Left forelimb (tissue), 1 donor: Measurements from ENCODE around the gene DCANP1.

Experiments
- DNase-seq: peaks from one replicate; pipeline ENCODE4 v3.0.0-alpha.2; 2018; ENCODE audit warnings: low spot score

DCANP1 gene

GRCh38 chr5:135442431-135443160, 4.6 kb downstream of the DCANP1 start:
- DNase-seq, result peak; percentile 59

GRCh38 chr5:135441919-135442318, 5.2 kb downstream of the DCANP1 start:
- DNase-seq, result no peak

- DNase-seq, result peak; percentile 73
These were observed 5.8 kb downstream of the DCANP1 start for GRCh38 chr5:135441350-135441831.

GRCh38 chr5:135440916-135441315, 6.2 kb downstream of the DCANP1 start:
- DNase-seq, result peak; percentile 40

GRCh38 chr5:135439231-135440205, 7.6 kb downstream of the DCANP1 start:
- DNase-seq, result peak; percentile 73

GRCh38 chr5:135438636-135439221, 8.4 kb downstream of the DCANP1 start:
- peak; percentile 63 for DNase-seq

GRCh38 chr5:135437796-135438560, 9.2 kb downstream of the DCANP1 start:
- DNase-seq, result peak; percentile 84

- DNase-seq, result peak; percentile 55
These were observed 9.7 kb downstream of the DCANP1 start for GRCh38 chr5:135437422-135437795.

GRCh38 chr5:135436951-135437418, 10.2 kb downstream of the DCANP1 start:
- DNase-seq, result no peak

GRCh38 chr5:135435467-135436330, 11.4 kb downstream of the DCANP1 start:
- peak; percentile 56 for DNase-seq

- DNase-seq, result peak; percentile 53
These were observed 12.3 kb downstream of the DCANP1 start for GRCh38 chr5:135434591-135435466.

- DNase-seq, result peak; percentile 64
These were observed 13.3 kb downstream of the DCANP1 start for GRCh38 chr5:135433681-135434426.

- no peak for DNase-seq
These were observed 15.0 kb downstream of the DCANP1 start for GRCh38 chr5:135432113-135432512.

- DNase-seq, result no peak
These were observed 17.1 kb downstream of the DCANP1 start for GRCh38 chr5:135430135-135430437.

- no peak for DNase-seq
These were observed 17.6 kb downstream of the DCANP1 start for GRCh38 chr5:135429301-135430134.

- DNase-seq, result no peak
These were observed 18.6 kb downstream of the DCANP1 start for GRCh38 chr5:135428586-135428985.

- DNase-seq, result no peak
These were observed 20.8 kb downstream of the DCANP1 start for GRCh38 chr5:135426102-135427082.
